CD4-positive, alpha-beta T cell (primary cell): ENCODE data around the gene MBTD1. TPM values are rescaled to one million over a fixed set of nuclear protein-coding genes. Genes with fewer than 3 reads are reported as not detected.
"Not testable (repeated sequence)": the region's sequence is repeated elsewhere in the genome, so short reads cannot be mapped to it uniquely, and the experiment has no call there.

Experiments
- ATAC-seq: fragments of 200-7000 bp; cut with Tn5 transposase; one replicate; pipeline ENCODE4 v1.10.0; 2022; ENCODE audit warnings: mild to moderate bottlenecking; ENCODE audit not compliant: poor library complexity
- CTCF ChIA-PET: fragments of 350-600 bp; sonication (Branson Sonifier 250); formaldehyde crosslinking; loops from one replicate; lab custom pipeline; 2021; ENCODE audit warnings: antibody characterized with exemption, inconsistent platforms; lab: Charles Lee
- POLR2A ChIA-PET: fragments of 350-600 bp; sonication (Branson Sonifier 250); formaldehyde crosslinking; loops from one replicate; lab custom pipeline; 2021; ENCODE audit warnings: antibody characterized with exemption, inconsistent platforms; lab: Charles Lee
- DNase-seq, 14 experiments: peaks; one replicate each; pipeline ENCODE4 v3.0.0-alpha.2; 2013 to 2020; ENCODE audit warnings: mixed read lengths in 2 of 14
- H3K27ac ChIP-seq, 2 donors: one replicate each; pipeline versions ENCODE4 v1.5.1 to v1.7.0; 2013; ENCODE audit warnings: low read length in 2 of 2, low read depth in 1 of 2, mild to moderate bottlenecking in 1 of 2
- H3K27me3 ChIP-seq, 2 experiments: 1 replicate in 1 of 2; 2 replicates in 1 of 2; pipeline versions ENCODE4 v1.6.1 to v1.7.0; 2013; ENCODE audit warnings: low read length in 2 of 2, control low read depth in 1 of 2, mild to moderate bottlenecking in 1 of 2, moderate library complexity in 1 of 2; ENCODE audit not compliant: insufficient read depth in 2 of 2, control insufficient read depth in 1 of 2
- H3K36me3 ChIP-seq: one replicate; pipeline ENCODE4 v1.6.1; 2013; ENCODE audit warnings: low read length, control low read depth; ENCODE audit not compliant: insufficient read depth
- H3K4me1 ChIP-seq: one replicate; pipeline ENCODE4 v1.6.1; 2013; ENCODE audit warnings: low read length, control low read depth; ENCODE audit not compliant: insufficient read depth
- H3K4me3 ChIP-seq: one replicate; pipeline ENCODE4 v1.5.1; 2013; ENCODE audit warnings: mild to moderate bottlenecking, low read length, moderate library complexity
- H3K9me3 ChIP-seq, 2 experiments: 1 replicate in 1 of 2; 2 replicates in 1 of 2; pipeline versions ENCODE4 v1.6.1 to v1.7.0; 2013; ENCODE audit warnings: low read length in 2 of 2, mild to moderate bottlenecking in 2 of 2, control low read depth in 1 of 2, moderate library complexity in 1 of 2; ENCODE audit not compliant: control insufficient read depth in 1 of 2, insufficient read depth in 1 of 2
- H3K27ac Mint-ChIP-seq: one replicate; pipeline ENCODE4 v1.8.0; 2020; ENCODE audit warnings: mixed read lengths
- H3K27me3 Mint-ChIP-seq: one replicate; pipeline ENCODE4 v1.8.0; 2021; ENCODE audit warnings: mixed read lengths
- H3K36me3 Mint-ChIP-seq: one replicate; pipeline ENCODE4 v1.8.0; 2021; ENCODE audit warnings: low read depth, mixed read lengths
- H3K4me1 Mint-ChIP-seq: one replicate; pipeline ENCODE4 v1.8.0; 2021; ENCODE audit warnings: low read depth, mixed read lengths
- H3K4me3 Mint-ChIP-seq: one replicate; pipeline ENCODE4 v1.8.0; 2020; ENCODE audit warnings: mild to moderate bottlenecking, mixed read lengths
- H3K9me3 Mint-ChIP-seq: one replicate; pipeline ENCODE4 v1.8.0; 2020; ENCODE audit warnings: mixed read lengths
- CTCF ChIP-seq: fragments of 200-600 bp; IDR thresholded peaks from one replicate; pipeline ENCODE4 v1.8.0; 2022; ENCODE audit warnings: antibody characterized with exemption, mild to moderate bottlenecking
- intact Hi-C, 2 experiments: fragments of 100-400 bp; cut with DNase I in 1 of 2; cut with micrococcal nuclease in 1 of 2; formaldehyde crosslinking; loops; one replicate each; pipeline versions ENCODE4 v1.15.1 to v1.9.0; 2023 to 2025; cut with DNase I, micrococcal nuclease
- total RNA-seq, 174 experiments: library from RNA in 2 of 174; stranded (reverse) in 2 of 174; gene quantifications; one replicate each; pipeline ENCODE4 v1.2.3 and lab custom pipeline; 2021 to 2026

Gene MBTD1
- total RNA-seq, 2 experiments from 2014 or later, result 23.0 TPM

GRCh38 chr17:51272812-51273211, 13.0 kb upstream of the MBTD1 start:
- peaks cover 44% of the 10 kb centered on the region for H3K4me1 Mint-ChIP-seq
- H3K4me3 Mint-ChIP-seq, result no peak overlapping the region
- H3K4me1 ChIP-seq, result no peaks in the 10 kb centered on the region
- H3K27me3 ChIP-seq, result no peaks in the 10 kb centered on the region
- H3K9me3 ChIP-seq, result no peaks in the 10 kb centered on the region
- POLR2A ChIA-PET, result interaction anchor here (1.1 kb wide), 1 partner anchor 12 kb away, joined by 5 read pairs; no protein-coding TSS in a partner anchor
- no peak for DNase-seq
- H3K27ac ChIP-seq, result no peak overlapping the region
- no peak overlapping the region for H3K27ac Mint-ChIP-seq
- H3K36me3 Mint-ChIP-seq, result peaks cover 99% of the 10 kb centered on the region
- H3K27me3 Mint-ChIP-seq, result no peaks in the 10 kb centered on the region
- no peak for ATAC-seq
- no peak overlapping the region for H3K4me3 ChIP-seq
- no peak for TF ChIP-seq CTCF
- intact Hi-C loops, result no loop called here
- H3K36me3 ChIP-seq, result peaks cover 92% of the 10 kb centered on the region
- H3K9me3 Mint-ChIP-seq, result no peaks in the 10 kb centered on the region
- CTCF ChIA-PET, result no interaction called here

- H3K4me3 ChIP-seq, result no peak overlapping the region
- Mint-ChIP-seq H3K27ac (no peak overlapping the region), H3K36me3 (peaks cover 99% of the 10 kb centered on the region), H3K4me3 (no peak overlapping the region), H3K27me3 (no peaks in the 10 kb centered on the region), H3K9me3 (no peaks in the 10 kb centered on the region), H3K4me1 (peaks cover 59% of the 10 kb centered on the region)
- DNase-seq (no peak), ATAC-seq (no peak)
- CTCF ChIA-PET, result no interaction called here
- H3K36me3 ChIP-seq, result peaks cover 92% of the 10 kb centered on the region
- H3K9me3 ChIP-seq, result no peaks in the 10 kb centered on the region
- no peak overlapping the region for H3K27ac ChIP-seq
- no peaks in the 10 kb centered on the region for H3K27me3 ChIP-seq
- no peak for TF ChIP-seq CTCF
- no peaks in the 10 kb centered on the region for H3K4me1 ChIP-seq
- intact Hi-C loops, result no loop called here
- POLR2A ChIA-PET, result interaction anchor here (1.7 kb wide), 1 partner anchor 10 kb away, joined by 6 read pairs; the partner anchor contains the start of gene UTP18
These were observed 10.8 kb upstream of the MBTD1 start for GRCh38 chr17:51270636-51271035.

- peaks cover 61% of the 10 kb centered on the region for H3K4me1 Mint-ChIP-seq
- no peak overlapping the region for H3K27ac Mint-ChIP-seq
These were observed 10.1 kb upstream of the MBTD1 start for GRCh38 chr17:51269991-51270390.

GRCh38 chr17:51264466-51264865, 4.6 kb upstream of the MBTD1 start:
- H3K27me3 ChIP-seq, H3K27me3 Mint-ChIP-seq, CTCF ChIA-PET, ATAC-seq, H3K27ac ChIP-seq, DNase-seq, H3K9me3 ChIP-seq, H3K4me3 ChIP-seq, POLR2A ChIA-PET, H3K9me3 Mint-ChIP-seq, H3K27ac Mint-ChIP-seq: not testable (repeated sequence)
- peaks cover 89% of the 10 kb centered on the region for H3K36me3 Mint-ChIP-seq
- Histone ChIP-seq H3K4me1 (peaks cover 23% of the 10 kb centered on the region), H3K36me3 (peaks cover 49% of the 10 kb centered on the region)
- intact Hi-C loops, result loop anchor here (5.0 to 10.0 kb wide), 5 partner anchors 97 to 890 kb away; partner anchors contain the start of genes EME1 (in 1 of the 2), MRPL27 (in 1 of the 2), NME1 (in 1 of the 2) and NME2 (in 1 of the 2)
- H3K4me1 Mint-ChIP-seq, result peaks cover 72% of the 10 kb centered on the region
- peak overlapping the region; percentile 56 for H3K4me3 Mint-ChIP-seq

More at GRCh38 chr17:51269991-51270390, 10.1 kb upstream of the MBTD1 start:
- Histone ChIP-seq H3K27me3 (no peaks in the 10 kb centered on the region), H3K36me3 (peaks cover 87% of the 10 kb centered on the region), H3K9me3 (no peaks in the 10 kb centered on the region), H3K27ac (no peak overlapping the region), H3K4me1 (no peaks in the 10 kb centered on the region), H3K4me3 (no peak overlapping the region)
- intact Hi-C loops, result loop anchor here (10.0 kb wide), 2 partner anchors 265 to 895 kb away; partner anchors contain the start of genes EME1 (in 1 of the 2) and MRPL27 (in 1 of the 2)
- ChIA-PET CTCF (no interaction called here), POLR2A (interaction anchor here (1.6 kb wide), 1 partner anchor 9 kb away, joined by 13 read pairs; the partner anchor contains the start of gene UTP18)
- ATAC-seq (no peak), DNase-seq (no peak)
- no peak for TF ChIP-seq CTCF
- Mint-ChIP-seq H3K4me3 (no peak overlapping the region), H3K9me3 (no peaks in the 10 kb centered on the region), H3K27me3 (no peaks in the 10 kb centered on the region), H3K36me3 (peaks cover 96% of the 10 kb centered on the region)
